Choroid plexus epithelial cell (primary cell): ENCODE measurements around the gene LLGL1.
A peak's percentile ranks its signal among the peaks of the same experiment; 100 is the strongest.

Experiments used
- DNase-seq: peaks from one replicate; pipeline ENCODE4 v3.0.0-alpha.2; 2010; ENCODE audit warnings: low read depth
- H3K4me3 ChIP-seq: 2 replicates; pipeline ENCODE4 v1.5.1; 2011; ENCODE audit warnings: low read depth, mild to moderate bottlenecking, control low read depth, low read length, moderate library complexity
- CTCF ChIP-seq: conservative IDR thresholded peaks from 2 replicates; pipeline ENCODE4 v1.5.1; 2011; ENCODE audit warnings: low read depth, mild to moderate bottlenecking, control low read depth, inconsistent platforms, low read length, moderate library complexity

LLGL1 gene

GRCh38 chr17:18270046-18270931 lies 44.9 kb downstream of the LLGL1 start:
- TF ChIP-seq CTCF = no peak
- H3K4me3 ChIP-seq = no peak overlapping the region
- DNase-seq = no peak

DNA sequence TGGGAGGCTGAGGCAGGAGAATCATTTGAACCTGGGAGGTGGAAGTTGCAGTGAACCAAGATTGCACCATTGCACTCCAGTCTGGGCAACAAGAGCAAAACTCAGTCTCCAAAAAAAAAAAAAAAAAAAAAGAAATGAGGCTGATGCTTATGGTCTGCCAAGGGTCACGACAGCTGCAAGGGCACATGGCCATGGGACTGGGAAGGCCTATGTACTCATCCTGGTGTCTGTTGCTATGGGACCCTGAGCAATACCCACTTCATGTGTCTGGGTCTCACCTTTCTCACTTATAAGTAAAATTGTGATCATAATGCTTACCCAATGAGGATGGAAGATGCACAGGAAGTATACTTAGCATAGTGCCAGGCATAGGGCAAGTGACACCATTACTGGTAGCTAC lies 51.6 kb downstream of the LLGL1 start:
- TF ChIP-seq CTCF = no peak
- H3K4me3 ChIP-seq = no peak overlapping the region

DNA sequence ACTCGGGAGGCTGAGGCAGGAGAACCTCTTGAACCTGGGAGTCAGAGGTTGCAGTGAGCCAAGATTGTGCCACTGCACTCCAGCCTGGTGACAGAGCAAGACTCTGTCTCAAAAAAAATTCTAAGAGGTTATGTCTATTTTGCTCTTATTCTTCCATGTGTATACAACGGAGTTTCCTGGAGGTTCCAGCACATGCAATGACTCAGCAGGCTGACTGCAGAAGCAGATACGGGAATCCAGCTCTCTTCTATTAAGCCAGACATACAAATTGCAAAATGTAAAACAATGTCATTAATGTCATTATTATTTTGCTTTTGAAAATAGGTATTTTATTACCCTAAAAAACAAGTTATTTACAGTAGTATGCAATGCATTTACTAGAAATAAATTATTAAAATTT lies 53.4 kb downstream of the LLGL1 start:
- H3K4me3 ChIP-seq = no peak overlapping the region
- peak; percentile 76 for DNase-seq
- TF ChIP-seq CTCF = no peak

More for the DNA sequence above, 51.6 kb downstream of the LLGL1 start:
- DNase-seq = no peak

DNA sequence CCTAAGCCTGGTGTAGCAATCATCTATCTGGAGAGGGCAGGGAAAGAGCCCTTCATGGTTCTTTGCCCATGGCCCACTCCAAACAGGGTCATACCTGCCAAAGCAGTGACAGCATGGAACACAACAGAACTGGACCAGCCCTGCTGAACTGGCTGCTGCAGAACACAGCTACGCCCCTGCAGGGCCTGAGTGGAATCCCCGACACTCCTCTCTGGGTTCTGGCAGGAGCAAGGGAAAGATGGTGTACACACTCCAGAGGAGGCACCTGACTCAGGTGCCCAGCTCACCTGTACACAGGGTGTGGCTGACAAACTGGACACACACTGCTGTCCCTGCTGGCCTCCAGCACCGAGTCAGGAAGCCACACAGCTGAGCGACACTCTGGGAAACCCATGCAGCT lies 54.8 kb downstream of the LLGL1 start:
- no peak for TF ChIP-seq CTCF
- no peak for DNase-seq
- H3K4me3 ChIP-seq = no peak overlapping the region

DNA sequence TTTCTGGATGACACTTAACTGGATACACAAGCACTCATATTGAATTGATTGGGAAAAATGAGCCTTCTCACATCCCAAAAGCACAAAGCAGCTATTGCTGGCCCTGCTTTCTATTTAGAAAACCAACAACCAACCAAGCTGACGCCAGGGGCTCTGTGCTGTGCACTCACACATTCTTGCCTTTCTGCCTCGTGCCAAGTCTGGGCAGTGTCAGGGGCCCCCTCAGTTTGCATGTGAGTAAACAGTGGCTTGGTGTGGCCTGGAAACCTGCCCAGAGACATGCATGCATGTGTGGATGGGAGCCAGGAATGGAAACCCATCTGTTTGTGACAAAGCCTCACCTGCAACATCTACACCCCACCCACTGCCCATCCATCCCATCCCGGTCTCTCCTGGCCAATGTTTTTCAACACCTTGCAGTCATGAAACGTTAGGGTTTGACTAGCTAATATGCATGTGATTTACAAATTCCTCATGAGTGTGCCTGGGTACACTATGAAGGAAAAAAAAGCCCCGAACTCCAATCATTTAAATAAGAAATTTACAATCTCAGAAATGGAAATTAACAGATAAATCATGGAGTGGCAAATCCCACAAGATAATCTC lies 55.4 kb downstream of the LLGL1 start:
- peak; percentile 42 for DNase-seq
- no peak for TF ChIP-seq CTCF
- no peak overlapping the region for H3K4me3 ChIP-seq

GRCh38 chr17:18281788-18282187 lies 56.4 kb downstream of the LLGL1 start:
- no peak for TF ChIP-seq CTCF
- no peak overlapping the region for H3K4me3 ChIP-seq
- DNase-seq = no peak
